NCI-H2107 treated with DMSO at 0.1 percent for 48 hours (cell line): ENCODE measurements around the gene CACNB3.
A peak's percentile ranks its signal among the peaks of the same experiment; 100 is the strongest.

Source experiments
- DNase-seq: peaks from one replicate; lab custom pipeline; 2025; ENCODE audit not compliant: unreplicated experiment; lab: John Stamatoyannopoulos, UW

Gene CACNB3

DNA sequence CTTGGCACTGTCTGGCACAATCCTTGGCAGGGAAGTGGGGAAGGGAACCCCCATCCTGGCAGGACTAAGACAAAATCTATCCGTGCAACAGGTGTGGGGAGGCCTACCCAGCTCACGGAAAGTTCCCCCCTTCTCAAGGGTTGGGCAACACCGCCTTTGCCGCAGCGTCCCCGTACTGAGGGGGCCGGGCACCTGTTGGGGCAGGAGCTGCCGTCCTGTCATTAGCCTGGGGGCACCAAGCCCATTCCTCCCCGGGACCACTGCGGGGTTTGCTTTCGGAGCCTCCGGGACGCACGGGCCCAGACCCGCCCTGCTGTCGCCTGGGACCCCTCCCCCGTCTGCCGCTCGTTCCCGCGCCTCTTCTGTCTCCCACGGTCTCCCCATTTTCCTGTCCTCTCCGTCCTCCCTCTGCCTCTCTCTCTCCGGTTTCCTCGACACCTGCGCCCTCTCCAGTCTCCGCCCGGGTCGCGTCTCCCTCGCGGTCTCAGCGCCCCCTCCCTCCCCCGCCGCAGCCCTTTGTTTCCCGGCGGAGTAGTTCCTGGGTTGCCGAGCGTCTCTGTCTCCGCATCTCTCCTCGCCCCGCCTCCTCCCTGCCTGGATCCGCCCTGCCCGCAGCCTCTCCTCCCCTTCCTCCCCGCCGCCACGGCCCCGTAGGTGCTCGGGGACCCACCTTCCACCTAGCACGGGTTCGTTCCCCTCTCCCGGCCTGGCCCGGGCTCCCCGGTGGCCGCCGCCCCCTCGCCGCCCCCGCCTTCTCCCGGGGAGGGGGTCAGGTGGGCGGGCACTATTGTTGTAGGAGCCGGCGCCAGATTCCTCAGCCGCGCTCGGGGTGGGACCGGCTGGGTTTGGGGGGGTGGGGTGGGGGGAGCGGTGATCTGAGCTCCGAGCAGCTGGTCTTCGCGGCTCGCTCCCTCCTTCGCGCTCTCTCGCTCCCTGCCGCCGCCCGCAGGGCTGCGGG is at the start of gene CACNB3:
TSS of gene CACNB3 (plus strand) at position 624 of the 958 bp plus-strand sequence. CDS start 434 bp downstream, outside the sequence.
- peak; percentile 78 for DNase-seq

DNA sequence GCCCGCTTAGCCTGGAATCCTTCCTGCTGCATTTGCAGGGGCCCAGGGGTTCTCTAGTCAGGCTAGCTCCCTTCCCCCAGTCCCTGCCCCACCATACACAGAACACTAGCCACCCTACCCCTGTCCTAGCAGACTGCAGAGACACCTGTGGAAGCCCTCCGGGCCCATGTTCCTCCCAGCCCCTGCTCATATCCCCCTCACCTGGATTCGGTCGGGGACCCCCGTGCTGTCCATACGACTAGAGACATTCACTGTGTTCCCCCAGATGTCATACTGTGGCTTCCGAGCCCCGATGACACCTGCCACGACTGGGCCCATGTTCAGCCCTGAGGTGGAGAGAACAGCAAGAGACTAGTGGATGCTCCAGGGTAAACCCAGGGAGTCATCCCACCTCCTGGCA is 49.6 kb upstream of the CACNB3 start:
- no peak for DNase-seq

DNA sequence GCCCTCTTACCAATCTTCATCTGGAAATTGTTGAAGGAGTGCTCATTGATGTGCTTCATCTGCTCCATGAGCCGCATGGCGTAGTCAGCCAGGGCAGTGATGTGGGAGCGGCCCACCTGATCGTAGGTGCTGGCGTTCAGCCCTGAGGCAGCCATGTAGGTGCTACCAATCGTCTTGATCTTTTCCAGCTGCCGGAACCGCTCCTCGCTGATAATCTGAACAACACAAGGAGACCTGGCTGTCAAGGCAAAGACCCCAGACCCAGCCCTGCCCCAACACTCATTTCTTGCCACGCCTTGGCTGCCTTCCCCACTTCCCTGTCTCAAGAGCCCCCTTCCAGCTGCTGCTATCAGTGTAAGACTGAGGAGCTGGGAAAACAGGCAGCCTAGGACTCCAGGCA is 47.5 kb upstream of the CACNB3 start:
- DNase-seq: no peak

DNA sequence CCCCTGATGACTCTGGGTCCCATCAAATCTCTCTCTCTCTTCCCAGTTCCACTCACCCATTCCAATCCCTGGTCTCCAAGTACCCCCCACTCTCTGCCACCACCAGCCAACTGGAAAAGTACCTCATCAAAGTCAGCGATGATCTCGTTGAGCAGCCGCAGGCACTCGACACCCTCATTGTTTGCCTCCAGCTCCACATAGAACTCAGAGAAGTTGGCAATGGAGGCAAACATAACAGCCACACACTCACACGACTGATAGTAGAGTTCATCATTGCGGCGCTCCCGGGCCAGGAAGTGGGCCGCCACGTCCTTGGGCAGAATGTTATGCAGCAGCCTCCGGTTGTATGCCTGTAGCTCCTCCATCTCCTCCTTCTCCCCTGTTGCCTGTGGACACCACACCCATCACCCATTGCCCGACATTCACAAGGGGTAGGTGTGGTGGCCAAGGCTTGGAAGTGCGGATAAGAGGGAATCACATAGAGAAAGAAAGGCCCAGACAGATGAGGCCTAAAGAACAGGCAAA is 46.6 kb upstream of the CACNB3 start:
- no peak for DNase-seq

DNA sequence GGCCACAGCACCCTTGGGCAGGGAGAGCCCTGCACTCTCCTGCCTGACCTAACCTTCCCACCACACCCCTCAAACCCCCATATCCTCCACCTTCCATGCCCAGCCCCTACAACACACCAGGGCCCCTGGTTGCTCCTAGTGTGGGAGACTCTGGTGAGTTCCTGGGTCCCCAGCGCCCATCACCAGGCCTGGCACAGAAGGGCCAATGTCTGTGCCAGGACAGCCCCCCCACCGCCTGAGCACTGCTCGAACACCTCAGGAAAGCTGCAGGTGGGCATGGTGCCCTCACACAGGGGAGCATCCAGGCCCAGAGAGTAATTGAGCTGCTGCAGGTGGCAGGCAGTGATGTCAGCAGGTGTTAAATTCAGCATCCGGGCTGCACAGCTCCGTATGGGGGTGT is 44.6 kb upstream of the CACNB3 start:
- DNase-seq: peak; percentile 42

DNA sequence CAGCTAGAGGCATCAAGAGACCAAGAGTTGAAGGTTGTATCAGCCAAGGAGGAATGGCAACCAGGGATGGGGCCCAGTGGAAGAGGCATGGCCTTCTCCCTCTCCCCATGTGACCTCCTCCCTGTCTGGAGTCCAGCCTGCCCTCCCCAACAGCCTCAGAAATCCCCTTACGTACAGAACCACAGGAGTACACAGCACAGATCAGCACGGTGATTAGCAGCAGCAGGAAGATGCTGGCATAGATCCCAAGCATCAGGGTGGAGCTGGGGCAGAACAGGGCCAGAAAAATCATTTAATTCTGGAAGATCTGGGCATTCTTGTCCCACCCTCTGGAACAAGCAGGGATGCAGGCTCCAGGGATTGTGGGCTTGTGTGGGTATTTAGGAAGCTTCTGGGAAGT is 43.8 kb upstream of the CACNB3 start:
- no peak for DNase-seq

DNA sequence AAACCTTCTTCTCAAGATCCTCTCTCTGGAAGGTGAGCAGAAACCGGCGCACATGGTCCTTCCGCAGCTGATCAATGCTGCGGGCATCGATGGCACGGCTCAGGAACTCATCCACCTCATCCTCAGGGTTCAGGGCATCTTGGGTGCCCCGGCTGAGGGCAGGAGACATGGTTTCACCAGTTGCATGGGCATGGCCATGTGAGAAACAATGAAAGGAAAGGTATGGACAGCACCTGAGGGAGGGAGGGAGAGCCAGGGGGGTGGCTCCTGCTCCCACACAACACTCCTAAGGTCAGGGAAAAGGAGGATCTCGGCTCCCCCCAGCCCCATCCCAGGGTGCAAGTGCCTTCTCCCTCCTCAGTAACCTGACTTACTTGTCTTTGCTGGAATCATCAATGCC is 43.0 kb upstream of the CACNB3 start:
- DNase-seq: no peak

DNA sequence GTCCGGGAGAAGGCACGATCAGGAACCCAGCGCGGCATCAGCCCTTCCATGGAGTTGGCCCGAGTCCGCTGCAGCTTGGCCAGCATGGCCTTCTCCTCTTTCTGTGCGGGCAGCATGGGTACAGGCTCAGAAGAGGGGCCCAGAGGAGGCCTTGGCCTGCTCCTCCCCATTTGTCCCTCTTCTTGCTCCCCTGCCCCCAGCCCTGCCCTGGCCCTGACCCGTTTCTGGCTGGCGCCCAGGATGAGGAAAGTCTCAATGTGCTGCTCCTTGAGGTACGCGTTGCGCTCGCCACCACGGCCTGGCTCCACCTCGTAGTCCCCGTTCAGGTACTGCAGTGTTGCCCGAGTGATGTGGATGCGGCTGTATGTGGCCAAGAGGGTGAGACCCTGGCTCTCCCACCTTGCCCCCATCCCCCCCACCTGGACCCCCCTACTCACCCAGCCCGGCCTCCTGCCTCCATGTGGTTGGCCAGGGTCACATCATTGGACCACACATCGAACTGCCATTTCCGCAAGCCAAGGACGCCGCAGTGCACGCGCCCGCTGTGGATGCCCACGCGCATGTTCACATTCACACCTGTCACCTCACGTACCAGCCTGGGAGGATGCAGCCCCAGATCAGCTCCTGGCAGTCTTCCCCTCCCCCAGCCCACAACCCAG is 42.2 kb upstream of the CACNB3 start:
- DNase-seq: no peak

DNA sequence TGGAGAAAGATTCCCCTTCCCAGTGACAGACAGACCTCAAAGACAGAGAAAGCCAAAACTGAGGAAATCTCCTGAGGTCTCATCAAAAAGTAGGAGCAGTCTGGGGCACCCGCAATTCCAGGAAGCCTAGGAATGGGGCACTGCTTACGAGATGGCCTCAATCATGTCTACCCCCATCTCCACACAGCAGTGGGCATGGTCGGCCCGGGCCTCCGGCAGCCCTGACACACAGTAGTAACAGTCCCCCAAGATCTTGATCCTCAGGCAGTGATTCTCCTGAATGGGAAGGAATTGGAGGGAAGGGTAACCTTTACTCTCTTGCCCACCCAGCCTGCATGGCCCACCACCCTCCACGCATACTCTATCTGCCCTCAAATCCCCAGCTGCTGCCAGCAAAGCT is 41.3 kb upstream of the CACNB3 start:
- no peak for DNase-seq

DNA sequence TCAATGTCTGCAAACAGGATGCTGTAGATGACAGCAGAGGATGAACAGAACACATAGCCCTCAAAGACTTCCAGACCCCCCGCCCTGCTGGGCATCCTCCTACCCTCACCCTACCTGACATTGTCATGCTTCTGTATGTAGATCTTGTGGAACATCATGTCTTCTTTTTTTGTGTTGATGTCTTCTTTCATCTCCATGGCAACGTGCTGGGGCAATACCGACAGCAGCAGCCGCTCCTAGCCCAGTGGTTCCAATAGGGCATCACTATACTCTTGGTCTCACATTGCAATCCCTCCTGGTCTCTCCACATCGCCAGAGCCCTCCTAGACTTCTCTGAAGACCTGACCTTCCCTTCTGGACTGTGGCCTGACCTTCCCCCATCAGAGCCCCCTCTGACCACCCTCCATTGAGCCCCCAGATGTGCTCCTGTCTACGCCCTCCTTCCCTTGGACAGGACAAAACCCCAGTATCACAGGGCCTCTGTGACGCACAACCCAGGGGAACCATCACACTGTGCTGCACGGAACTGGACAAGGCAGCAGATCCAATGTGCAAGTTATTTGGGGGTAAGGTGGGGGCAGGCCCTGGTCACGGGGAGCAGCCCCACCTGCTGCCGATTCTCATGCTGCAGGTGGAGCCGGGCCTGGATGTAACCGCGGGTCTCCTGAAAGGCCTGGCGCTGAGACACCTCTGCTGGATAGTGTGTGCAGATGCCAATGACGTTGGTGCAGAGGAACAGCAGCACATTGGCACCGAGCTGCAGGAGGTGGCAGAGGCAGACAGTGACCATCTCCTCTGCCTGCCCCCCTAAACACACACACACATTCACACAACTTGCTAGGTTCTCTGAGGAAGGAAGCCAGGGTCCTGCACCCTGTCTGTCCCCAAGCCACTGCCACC is 40.5 kb upstream of the CACNB3 start:
- DNase-seq: no peak

DNA sequence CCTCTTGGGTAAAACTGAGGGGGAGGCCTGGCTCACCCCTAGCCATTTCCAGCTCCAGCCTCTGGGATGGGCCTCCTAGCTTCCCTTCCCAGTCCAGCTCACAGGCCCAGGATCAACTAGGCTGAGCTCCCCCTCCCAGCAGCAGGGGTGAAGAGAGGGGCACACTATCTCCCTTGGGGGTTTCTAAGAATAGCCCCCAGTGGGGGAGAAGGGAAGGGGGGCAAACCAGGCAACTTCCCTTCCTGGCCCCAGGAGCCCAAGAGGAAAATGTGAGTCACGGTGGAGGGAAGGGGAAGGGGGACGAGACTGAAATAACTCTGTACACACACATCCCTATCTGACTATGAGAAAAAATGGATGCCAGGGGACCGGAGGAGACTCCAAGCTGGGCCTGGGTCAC is 38.4 kb upstream of the CACNB3 start:
- no peak for DNase-seq

DNA sequence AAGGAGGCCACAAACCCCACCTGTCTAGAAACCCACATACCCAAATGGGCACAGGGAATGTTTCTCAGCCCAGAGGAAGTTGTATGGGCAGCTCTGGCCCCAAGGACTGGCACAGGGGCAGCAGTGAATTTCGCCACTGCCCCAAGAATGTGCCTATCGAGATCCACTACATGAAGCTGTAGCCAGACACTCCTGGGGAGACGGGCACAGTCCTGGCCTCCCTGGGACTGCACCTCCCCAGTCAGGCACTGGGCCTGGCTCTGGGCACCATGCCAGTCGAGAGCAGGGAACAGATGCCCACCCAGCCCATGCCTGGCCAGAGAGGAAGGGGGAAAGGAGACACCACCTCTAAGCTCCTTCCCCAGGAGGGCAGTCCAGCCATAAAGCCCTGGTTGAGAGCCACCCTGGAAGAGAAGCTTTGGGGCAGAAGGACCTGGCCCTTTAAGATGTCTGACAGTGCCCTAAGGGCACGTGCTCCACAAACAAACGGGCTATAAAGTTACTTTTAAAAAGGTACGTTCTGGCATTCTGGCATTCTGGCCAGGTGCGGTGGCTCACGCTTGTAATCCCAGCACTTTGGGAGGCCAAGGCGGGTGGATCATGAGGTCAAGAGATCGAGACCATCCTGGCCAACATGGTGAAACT is 37.8 kb upstream of the CACNB3 start:
- no peak for DNase-seq

DNA sequence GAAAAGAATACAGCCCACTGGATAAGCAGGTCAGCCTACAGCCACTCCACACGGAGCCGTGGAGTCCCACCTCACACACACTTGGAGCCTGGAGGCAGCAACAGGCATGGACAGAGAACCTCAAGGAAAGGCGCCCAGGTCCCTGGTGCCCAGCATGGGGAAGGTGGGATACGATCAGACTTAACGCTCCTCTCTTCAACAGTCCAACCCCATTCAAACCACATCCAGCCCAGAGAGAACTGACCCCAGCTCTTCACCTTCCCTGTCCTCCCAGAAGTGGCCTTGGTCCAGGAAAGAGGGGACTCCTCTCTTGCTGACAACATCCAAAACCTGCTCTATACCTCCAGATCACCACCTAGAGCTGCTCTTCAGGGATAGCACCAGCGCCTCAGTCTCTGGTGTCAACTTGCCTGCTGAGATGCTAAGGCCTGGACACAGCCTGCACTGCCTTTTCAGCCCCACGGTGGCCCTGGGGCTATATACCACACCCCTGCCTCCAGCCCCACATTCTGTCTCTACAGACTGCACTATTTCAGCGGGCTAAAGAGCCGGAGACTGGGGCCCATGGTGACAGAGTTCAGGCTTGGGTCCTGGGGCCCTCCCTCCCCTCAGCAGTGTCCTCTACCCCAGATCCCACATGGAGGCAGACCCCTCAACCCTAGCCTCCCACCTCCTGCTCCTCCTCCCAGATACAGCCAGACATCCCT is 36.4 kb upstream of the CACNB3 start:
- no peak for DNase-seq

DNA sequence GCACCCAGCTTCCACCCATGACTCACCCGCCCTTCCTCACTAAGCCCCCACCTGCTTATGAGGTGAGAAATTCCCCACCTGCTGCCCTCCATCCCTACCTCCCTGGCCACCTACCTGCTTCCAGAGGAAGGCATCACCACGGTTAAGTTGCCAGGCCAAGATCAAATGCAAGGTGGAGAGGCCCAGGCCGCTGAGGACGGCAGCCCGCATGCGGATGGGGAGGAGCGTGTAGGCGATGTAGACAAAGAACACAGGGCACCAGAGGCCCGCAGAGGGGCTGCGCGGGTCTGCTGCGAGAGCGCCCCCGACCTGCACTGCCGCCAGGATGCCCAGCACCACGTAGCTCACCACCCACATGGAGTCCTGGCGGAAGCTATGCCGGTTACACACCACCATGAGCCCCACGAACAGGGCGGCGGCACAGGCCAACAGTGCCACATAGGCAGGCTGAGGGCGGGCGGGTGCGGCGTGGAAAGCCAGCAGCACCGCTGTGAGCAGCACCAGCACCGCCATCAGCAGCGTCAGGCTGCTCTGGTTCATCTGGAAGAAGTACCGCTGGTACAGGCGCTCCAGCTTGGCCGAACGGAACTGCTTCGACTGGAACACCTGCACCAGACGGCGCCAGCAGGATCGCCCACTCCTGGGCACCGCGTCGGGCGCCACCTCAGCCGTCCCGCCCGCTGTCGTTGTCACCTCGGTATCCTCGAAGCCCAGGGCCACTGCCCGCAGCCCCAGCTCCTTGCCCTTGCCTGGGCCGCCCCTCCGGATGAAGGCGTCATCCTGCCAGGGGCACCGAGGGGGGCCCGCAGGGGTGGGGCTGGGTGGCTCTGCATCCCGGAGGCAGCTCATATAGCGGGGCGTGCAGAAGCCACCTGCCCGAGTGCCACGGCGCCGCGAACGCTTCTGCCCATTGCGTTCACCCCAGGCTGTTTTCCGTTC is 35.6 kb upstream of the CACNB3 start:
- no peak for DNase-seq

DNA sequence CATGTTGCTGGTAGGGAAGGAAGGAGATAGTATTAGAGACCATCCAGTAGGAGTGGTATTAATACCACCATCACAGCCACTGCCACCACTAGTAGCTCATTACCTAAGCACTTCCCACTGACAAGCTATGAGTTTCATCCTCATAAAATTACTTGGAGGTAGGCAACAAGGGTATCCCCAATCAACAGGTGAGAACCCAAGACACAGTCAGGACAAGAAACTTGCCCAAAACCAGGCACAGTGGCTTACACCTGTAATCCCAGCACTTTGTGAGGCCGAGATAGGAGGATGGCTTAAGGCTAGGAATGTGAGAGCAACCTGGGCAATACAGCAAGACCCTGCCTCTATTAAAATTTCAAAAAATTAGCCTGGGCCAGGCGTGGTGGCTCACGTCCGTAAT is 34.9 kb upstream of the CACNB3 start:
- no peak for DNase-seq

DNA sequence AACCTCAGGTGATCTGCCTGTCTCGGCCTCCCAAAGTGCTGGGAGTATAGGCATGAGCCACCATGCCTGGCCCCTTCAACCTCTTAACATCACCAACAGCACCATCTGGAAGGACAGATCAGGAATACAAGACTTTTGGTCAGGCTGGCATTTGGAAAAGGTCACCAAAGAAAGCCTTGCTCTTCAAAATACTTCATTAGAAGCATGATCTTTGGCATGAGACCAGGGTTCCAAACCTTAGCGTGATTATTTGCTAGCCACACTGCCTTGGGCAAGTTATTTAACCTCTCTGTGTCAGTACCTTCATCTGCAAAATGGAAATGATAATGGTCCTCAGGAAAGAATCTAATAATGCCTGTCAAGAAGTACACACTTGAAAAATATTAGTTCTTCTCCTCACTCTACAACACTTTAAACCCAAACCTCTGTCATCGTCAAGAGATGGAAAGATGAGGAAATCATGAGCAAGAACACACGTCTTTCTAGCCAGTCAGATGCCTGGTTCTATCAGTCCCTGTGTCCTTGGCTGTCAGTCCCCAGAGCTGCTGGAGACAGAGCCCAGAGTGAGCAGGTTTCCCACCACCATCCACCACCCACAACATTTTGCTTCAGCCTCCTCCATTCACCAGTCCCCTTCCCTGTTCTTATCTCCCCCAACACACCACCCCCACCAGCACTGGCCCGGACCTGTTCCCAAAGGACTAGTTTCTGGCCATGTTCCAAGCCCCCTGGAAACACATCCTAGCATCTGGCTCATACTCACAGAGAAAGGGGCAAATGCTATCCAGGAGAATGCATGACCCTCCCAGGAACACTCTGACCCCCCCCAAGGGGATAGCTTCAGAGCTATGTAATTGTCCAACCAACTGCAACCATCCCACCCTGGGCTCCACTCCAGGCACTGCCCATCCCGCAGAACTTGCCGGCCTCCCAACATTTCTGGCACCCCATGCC is 31.4 kb upstream of the CACNB3 start:
- DNase-seq: no peak

DNA sequence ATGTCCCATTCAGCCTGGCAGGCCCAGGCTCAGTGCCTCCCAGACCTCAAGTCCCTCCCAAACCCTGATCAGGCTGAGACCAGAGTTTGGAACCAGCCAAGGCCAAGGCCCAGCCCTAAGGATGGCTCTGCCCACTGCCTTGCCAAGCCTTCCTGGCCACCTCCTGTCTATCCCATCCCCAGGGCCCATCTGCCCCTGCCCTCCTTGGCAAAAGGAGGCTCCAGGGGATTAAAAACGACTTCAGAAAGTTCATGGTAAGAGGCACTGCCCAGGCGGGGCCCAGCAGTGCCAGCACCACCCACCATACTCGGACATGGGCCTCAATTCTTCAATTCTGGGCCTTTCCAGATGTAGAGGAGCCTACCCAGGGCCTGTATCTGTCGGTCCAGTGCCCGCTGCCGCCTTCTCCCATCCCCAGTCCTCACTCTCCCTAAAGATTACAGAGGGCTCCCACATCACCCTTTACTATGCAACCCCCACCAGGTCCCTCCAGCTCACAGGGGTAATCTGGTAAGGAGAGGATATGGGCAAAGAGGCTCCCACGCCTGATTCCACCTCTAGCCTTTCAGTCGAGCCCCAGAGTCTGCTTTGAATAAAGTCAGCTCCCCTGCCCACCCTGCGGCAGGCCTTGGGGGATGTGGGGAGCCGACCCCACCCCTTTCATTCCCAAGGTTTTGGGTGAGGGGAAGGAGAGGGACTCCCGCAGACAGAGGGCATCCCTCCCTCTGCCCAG is 30.3 kb upstream of the CACNB3 start:
- DNase-seq: no peak
